OCI-M2 (cell line): Measurements from ENCODE around the gene PLA2R1.

ENCODE experiments used
- DNase-seq: peaks from one replicate; lab custom pipeline; 2025; ENCODE audit not compliant: unreplicated experiment; lab: John Stamatoyannopoulos, UW

The PLA2R1 gene

DNA sequence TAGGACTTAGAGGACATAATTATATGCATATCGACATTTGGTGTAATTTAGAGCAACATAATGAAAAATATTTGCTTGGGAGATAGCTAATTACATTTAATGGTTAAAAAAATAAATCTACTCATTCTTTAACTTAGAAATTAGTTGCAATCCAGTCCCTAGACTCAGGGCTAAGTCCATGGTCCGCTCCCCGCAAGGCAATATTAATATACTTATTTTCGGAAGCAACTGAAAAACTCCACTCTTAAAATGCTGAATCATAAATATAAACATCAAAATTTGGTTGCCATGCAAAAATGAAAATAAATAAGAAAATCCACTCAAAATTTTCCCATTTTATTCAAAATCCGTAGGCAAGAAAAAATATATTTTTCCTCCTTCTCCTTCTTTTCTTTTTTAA, 164.7 kb downstream of the PLA2R1 start:
- no peak for DNase-seq

DNA sequence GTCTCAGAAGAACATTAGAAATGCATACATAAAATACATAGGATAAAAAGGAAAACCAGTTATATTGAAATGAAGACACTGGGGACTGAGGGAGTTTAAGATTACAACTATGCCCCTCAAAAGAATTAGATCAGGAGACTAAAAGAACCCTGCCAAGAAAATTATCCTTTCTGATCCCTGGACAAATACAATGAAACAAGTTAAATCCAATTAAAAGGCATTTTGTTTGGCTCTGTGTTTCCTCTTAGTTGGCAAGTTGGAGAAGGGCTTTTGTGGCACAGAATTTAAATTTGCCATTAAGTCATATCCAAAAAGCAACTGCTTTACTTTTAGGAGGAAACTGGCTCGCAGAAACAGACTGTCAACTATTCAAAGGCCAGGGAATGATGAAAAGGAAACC, 165.3 kb downstream of the PLA2R1 start:
- no peak for DNase-seq

DNA sequence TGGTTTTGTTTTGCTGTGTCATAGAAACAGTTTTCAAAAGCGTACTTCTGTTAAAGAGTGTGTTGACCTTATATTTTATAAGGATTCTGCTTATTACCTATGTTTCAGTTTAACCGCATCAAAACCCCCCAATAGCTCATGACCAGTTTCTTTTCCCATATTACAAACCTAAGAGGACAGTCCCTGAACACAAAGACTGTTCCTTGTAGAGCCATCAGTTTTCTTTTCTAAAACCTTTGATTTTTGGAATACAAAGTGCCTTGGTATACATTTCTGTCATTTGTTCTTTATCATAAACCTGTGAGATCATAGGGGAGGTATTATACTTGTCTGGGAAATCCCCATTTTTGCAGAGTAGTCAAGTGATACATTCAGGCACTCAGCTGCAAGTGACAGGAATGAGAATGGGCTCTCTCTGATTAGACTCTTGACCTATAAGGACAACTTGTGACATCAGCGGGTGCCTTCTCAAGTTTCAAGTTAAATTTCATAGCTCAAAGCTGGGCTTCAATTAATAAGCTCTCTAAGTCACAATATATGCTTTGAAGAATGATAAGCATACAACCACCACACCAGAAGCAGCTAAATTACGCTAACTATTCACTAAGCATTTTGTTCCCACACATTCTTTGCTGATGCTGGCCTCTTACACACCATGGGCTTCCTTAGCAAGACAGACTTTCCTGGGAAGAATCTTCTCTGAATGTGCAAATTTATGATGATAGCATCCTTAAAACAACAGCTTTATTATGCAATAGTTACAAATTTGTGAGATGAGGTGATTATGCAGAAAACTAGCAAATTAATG, 167.0 kb downstream of the PLA2R1 start:
- no peak for DNase-seq

DNA sequence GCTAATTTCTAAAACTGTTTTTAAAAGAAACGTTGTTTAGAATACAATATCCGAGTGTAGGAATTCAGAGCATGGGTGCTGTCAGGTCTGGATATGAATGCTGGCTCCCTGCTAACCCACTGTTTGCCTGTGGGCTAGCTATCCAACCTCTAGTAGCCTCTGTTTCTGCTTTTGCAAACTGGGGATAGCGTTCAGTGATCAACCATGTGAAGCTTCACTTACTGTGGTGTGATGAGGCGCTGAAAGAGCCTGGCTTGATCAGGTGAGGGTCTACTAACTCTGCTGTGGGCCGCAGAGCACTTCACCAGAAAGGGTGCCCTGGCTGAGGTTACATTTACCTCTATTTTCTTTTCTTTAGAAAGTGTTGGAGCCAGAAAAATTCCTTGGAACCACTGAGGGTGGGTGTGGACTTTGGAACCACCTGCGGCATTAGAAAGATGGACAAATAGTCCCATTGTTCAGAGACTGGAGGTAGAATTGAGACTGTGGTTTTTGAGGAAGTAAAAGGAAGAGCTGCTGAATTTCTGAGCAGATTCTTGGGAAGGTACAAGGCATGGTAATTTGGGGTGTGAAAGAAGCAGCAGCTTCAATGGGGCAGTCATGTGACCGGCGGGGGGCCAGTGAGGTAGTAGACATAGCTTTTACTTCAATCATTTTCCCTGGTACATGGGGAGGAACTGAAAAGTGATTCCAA, 168.1 kb downstream of the PLA2R1 start:
- no peak for DNase-seq

DNA sequence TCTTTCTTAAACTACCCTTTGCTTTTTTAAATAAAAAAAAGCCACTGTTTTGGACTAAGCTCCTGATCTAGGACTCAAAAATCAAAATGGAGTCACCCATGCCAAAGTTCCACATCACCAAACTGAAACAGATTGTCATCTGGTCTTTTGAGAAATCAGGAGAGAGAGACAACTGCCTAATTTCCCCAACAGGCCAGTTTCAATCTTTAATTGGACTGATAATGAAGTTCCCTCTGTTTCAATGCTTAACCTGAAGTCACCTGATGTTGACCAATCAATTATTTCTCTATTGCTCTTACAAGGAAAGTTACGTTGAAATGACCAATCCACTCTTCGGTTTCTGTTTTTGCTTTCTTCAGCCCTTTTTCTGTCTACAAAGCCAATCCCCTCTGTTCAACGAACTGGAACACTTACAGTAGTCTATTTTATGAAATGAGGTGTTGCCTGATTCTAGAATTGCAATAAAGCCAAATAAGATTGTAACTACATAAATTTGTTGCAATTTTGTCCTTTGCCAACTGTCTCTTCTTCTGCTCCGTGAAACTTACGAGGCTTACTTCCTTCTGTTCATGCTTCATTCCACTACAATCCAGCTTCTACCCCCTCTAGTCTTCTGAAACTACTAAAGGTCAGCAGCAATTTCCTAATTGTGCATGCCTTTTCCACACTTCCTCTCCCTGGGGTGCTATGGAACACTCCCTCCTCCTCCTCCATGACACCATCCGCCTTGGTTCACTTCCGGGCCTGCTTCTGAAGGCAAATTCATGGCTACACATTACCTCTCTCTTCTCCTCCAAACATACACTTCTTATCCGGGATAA, 169.2 kb downstream of the PLA2R1 start:
- no peak for DNase-seq

DNA sequence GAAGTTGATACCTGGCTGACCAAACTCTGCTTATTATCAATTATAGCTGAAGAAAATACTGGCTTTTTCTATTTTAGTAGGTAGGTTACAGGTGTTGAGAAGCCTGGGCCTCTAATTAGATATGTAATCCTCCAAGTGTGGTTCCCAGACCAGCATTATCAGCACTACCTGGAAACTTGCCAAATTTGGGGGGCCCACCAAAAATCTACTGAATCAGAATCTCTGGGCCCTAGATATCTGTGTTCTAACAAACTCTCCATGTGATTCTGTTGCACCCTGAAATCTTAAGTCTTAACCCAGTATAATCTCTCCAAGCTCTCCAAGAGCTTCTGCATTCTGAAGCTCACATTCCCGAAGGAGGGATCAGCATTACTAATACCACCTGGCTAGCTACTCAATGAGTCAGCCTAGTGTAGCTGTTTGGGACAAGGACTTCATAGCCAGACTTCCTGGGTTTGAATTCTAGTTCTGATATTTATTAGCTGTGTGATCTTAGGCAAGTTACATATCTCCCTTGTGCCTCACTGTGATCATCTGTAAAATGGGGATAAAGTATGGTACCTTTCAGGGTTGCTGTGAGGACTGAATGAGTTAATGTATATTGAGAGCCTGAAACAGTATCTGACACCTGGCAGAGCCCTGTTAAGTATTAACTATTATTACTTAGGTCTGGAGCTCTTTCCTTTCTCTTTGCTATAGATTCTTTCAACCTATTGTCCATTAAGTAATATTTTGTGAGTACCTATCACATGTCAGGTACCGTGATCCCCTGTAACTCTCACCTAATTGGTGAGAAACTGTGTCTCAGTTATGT, 170.3 kb downstream of the PLA2R1 start:
- DNase-seq = no peak

DNA sequence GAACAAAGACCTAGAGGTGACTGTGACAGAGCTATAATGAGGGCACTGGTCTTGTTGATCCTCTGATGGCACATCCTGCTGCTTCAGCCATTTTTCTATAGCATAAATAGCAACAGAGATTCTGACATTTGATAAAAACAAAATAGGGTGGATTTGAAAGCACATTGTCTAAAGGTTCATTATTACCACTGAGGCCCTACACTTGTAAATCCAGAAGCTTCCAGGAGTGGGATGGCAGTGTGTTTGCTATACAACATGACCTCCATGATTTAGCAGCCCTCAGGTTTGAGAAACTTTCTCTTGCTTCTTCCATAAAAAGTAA, 171.2 kb downstream of the PLA2R1 start:
- no peak for DNase-seq

DNA sequence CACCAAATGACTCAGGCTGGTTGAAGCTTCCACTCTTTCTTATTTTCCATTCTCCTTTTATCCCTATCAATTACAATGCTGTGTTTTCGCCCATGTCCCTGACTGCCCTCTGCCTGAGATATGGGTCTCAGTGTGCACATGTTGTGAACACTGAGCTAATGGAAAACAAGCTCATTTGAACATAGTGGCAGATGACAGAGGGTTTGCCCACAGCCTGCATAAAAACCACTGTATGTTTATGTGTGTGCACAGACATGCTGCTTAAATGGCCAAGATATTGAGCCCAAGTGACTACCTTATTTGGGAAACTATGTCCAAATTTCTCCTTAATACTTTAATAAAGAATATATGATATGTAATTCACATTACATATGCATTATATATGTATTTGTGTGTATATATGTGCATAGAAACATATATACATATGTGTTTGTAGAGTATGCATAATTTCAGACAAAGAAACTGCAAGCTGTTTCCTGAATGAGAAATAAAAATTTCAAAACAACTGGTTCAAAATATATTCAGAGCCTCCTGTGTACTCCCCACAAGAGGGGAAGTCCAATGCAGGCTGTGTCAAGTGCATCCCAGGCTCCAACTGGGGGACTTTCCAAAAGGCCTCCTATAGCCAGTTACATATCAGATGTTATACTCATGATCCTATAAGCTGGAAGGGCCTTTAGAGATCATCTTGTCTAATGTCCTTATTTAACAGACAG, 171.7 kb downstream of the PLA2R1 start:
- DNase-seq = no peak

DNA sequence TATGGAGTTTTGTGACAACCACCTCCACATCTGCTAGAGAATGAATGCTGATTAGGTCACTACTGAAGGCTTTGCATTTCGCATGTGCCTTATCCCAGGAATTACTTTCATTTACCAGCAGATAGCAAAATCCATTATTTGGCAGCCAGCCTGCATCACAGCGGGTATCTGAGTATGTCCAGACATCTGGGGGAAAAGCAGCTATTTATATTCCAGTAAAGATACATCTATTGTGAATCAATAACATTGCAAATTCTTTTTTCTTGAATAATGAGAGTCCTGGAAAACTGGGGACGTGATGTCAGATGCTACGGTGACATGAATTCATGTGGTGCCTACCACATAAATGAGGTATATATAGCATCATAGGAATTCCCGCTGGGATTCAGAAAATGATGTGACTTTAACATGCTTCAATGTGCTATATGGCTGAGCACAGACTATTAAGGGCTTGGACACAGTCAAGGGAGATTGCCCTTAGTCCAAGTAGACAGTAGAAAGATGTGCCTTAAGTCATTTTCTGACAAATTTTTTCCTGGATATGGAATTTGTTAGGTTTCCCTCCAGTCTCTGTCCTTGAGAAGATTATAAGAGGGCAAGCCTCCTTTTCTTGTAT, 180.2 kb downstream of the PLA2R1 start:
- DNase-seq = no peak
